Tibial nerve (tissue), 4 donors: ENCODE data around the gene ZDHHC15. TPM values are rescaled to one million over a fixed set of nuclear protein-coding genes. Genes with fewer than 3 reads are reported as not detected.
"Not testable (repeated sequence)": the region's sequence is repeated elsewhere in the genome, so short reads cannot be mapped to it uniquely, and the experiment has no call there.

Experiments
- DNase-seq, 2 donors: peaks; one replicate each; pipeline ENCODE4 v3.0.0-alpha.2; 2019; ENCODE audit warnings: low spot score in 2 of 2
- H3K27ac ChIP-seq, 4 donors: fragments of 200-600 bp; sonication (generic) in 3 of 4; one replicate each; pipeline ENCODE4 v1.5.1; 2017 to 2019; ENCODE audit warnings: mild to moderate bottlenecking in 1 of 4
- H3K27me3 ChIP-seq, 2 donors: fragments of 200-600 bp; sonication (generic) in 1 of 2; one replicate each; pipeline versions ENCODE4 v1.5.1 to v1.6.0; 2017 to 2019
- H3K36me3 ChIP-seq, 3 donors: fragments of 200-600 bp; sonication (generic); one replicate each; pipeline ENCODE4 v1.5.1; 2018 to 2019
- H3K4me1 ChIP-seq, 4 donors: fragments of 200-600 bp; sonication (generic) in 3 of 4; one replicate each; pipeline ENCODE4 v1.5.1; 2017 to 2019
- H3K4me3 ChIP-seq, 4 donors: fragments of 200-600 bp; sonication (generic) in 3 of 4; one replicate each; pipeline ENCODE4 v1.5.1; 2017 to 2019; ENCODE audit warnings: mild to moderate bottlenecking in 1 of 4, moderate library complexity in 1 of 4
- H3K9me3 ChIP-seq, 4 donors: fragments of 200-600 bp; sonication (generic) in 3 of 4; one replicate each; pipeline ENCODE4 v1.5.1; 2017 to 2019
- CTCF ChIP-seq, 5 experiments: fragments of 200-600 bp in 3 of 5; fragments of 450-650 bp in 2 of 5; sonication (generic) in 3 of 5; IDR thresholded peaks; one replicate each; pipeline ENCODE4 v1.5.1; 2016 to 2019; ENCODE audit warnings: antibody characterized with exemption in 5 of 5, mild to moderate bottlenecking in 3 of 5, moderate library complexity in 2 of 5
- EP300 ChIP-seq, 2 donors: sonication (generic); formaldehyde crosslinking; IDR thresholded peaks; one replicate each; pipeline ENCODE4 v1.6.1; 2017; ENCODE audit warnings: antibody characterized with exemption in 2 of 2, mild to moderate bottlenecking in 1 of 2
- POLR2A ChIP-seq, 2 donors: fragments of 450-650 bp; IDR thresholded peaks; one replicate each; pipeline ENCODE4 v1.6.1; 2017; ENCODE audit warnings: antibody characterized with exemption in 2 of 2, mild to moderate bottlenecking in 2 of 2, moderate library complexity in 2 of 2
- WGBS, 2 donors: methylation state at CpG; one replicate each; pipeline ENCODE4 v1.1.5; 2018; 5-methylcytosine and 5-hydroxymethylcytosine counted together
- total RNA-seq, 4 donors: library from RNA; depleted of rRNA; stranded (reverse); fragments of >200 nt; gene quantifications; one replicate each; pipeline ENCODE4 v1.1.0, GENCODE V29; 2016

ZDHHC15 gene
- total RNA-seq, result 1 to 10 TPM; 2.1 to 4.4 (median 3.1) TPM

DNA sequence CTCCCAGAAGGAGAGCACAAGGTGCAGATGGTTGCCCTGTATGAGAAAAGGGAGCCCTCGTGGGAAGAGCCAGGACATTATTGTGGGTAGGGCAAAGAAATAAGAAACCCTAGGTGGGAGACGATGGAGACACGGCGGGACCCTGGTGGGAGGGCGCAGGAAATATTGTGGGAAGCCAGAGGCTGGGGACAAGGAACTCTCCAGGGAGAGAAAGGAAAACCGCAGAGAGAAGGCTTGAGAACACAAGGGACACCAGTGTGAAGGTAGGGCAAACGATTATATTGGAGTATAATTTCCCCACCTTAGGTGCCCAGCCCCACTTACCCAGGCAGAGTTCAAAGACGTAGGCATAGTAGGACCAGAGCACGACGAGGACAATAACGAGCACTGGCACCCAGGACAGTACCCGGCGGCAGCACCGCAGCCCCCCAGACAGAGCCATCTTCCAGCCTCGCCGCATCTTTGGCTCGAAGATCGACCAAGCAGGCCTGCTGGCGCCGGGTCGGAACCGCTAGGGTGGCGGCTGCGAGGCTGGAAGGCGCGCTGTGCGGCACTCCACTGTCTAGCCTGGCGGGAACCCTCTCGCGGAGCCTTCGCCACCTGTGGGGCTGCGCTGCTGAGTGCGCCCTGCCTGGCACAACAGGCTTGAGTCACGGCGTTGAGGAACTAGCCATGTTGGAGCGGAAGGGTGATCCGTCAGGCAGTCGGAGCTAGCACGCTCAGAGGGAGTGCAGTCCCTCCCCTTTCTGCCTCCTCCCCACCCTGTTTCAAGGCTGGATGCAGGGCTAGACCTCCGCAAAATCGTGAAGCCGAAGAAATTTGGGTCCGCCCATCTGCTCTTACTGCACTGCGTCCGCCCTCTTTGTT lies at the start of gene ZDHHC15:
Gene ZDHHC15, minus strand, starts transcription at position 473 of the 867 bp plus-strand sequence. Its CDS starts 13 bp downstream, at position 460.
- 3 to 44% methylated on average over 10 to 28 of the region's 45 CpGs for WGBS, 2 donors
- TF ChIP-seq EP300 (IDR thresholded peaks at IDR 0.05) (peak in 1 of 2 donors; percentile 37), CTCF (IDR thresholded peaks at IDR 0.05) (no peak)
- Histone ChIP-seq H3K9me3 (no peaks in the 10 kb centered on the region), H3K27ac (peak within 1 kb of the TSS in 3 of 4 donors; percentile 53 to 82 (median 57)), H3K36me3 (no peaks in the 10 kb centered on the region), H3K4me1 (peaks cover 0 to 7% (median 0%) of the 10 kb centered on the region in 4 donors), H3K4me3 (peak within 1 kb of the TSS; percentile 36 to 61 (median 42)), H3K27me3 (no peaks in the 10 kb centered on the region)
- peak; percentile 11 to 14 for DNase-seq

DNA sequence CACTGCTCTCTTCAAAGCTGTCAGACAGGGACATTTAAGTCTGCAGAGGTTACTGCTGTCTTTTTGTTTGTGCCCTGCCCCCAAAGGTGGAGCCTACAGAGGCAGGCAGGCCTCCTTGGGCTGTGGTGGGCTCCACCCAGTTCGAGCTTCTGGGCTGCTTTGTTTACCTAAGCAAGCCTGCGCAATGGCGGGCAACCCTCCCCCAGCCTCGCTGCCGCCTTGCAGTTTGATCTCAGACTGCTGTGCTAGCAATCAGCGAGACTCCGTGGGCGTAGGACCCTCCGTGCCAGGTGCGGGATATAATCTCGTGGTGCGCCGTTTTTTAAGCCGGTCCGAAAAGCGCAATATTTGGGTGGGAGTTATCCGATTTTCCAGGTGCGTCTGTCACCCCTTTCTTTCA lies 37.7 kb upstream of the ZDHHC15 start:
- 90 to 93% methylated on average over 2 to 18 of the region's 18 CpGs for WGBS, 2 donors
- H3K9me3 ChIP-seq, H3K4me1 ChIP-seq, H3K27me3 ChIP-seq, H3K27ac ChIP-seq, H3K36me3 ChIP-seq, H3K4me3 ChIP-seq, DNase-seq: not testable (repeated sequence)

GRCh38 chrX:75547783-75548182 lies 24.9 kb upstream of the ZDHHC15 start:
- DNase-seq, result peak; percentile 40 to 54
- Histone ChIP-seq H3K36me3 (no peaks in the 10 kb centered on the region), H3K27me3 (no peaks in the 10 kb centered on the region), H3K4me3 (no peak overlapping the region), H3K4me1 (no peaks in the 10 kb centered on the region), H3K9me3 (peaks cover 0 to 4% (median 2%) of the 10 kb centered on the region in 4 donors), H3K27ac (no peak overlapping the region)
- TF ChIP-seq CTCF (IDR thresholded peaks at IDR 0.05) (no peak), POLR2A (IDR thresholded peaks at IDR 0.05) (no peak), EP300 (IDR thresholded peaks at IDR 0.05) (no peak)
- WGBS, 2 donors, result 40 to 52% methylated on average over 1 to 3 of the region's 3 CpGs

DNA sequence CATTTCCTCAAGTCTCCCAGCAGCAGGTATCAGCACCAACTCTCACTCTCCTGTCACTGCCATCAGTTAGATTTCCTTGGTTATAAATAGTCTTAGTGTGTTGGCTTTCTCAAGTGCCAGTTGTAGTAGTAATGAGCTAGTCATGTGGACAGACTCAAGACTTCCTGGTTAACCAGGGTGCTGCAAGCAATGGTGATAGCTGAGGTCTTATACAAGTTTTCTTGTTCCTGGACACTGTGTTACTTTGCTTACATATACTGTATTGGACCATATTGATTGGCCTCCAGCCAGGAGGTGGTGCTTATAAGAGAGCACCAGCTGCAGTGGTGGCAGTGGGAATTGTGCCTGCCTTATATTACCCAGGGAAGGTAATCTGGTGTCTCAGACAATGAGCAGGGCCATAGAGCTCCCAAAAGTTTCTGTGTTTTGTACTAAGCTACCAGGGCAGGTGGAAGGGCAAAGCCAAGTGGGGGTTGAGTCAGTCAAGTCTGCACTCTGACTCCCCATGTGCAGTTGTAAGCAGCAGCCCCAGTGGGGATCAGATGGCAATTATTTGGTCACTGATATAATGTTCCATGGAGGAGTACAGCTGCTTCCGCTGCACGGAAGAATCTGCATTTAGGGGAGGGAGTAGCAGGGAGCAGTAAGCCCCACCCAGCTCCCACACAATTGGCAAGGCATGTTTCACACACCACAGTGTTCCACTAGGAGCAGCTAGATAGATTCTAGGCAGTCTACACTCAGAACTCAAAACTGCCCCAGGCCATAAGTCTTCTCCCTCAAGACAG lies 24.1 kb upstream of the ZDHHC15 start:
- H3K27me3 ChIP-seq, result no peaks in the 10 kb centered on the region
- H3K27ac ChIP-seq, result no peak overlapping the region
- 25 to 58% methylated on average over 2 of the region's 2 CpGs for WGBS, 2 donors
- H3K9me3 ChIP-seq, result peaks cover 0 to 4% (median 2%) of the 10 kb centered on the region in 4 donors
- no peaks in the 10 kb centered on the region for H3K4me1 ChIP-seq
- DNase-seq, result no peak
- no peaks in the 10 kb centered on the region for H3K36me3 ChIP-seq
- H3K4me3 ChIP-seq, result no peak overlapping the region
- TF ChIP-seq CTCF (IDR thresholded peaks at IDR 0.05) (no peak), EP300 (IDR thresholded peaks at IDR 0.05) (no peak), POLR2A (IDR thresholded peaks at IDR 0.05) (no peak)

- no peaks in the 10 kb centered on the region for H3K36me3 ChIP-seq
- no peaks in the 10 kb centered on the region for H3K4me1 ChIP-seq
- H3K9me3 ChIP-seq, result no peaks in the 10 kb centered on the region
- no peak for DNase-seq
- H3K4me3 ChIP-seq, result no peak overlapping the region
- no peak overlapping the region for H3K27ac ChIP-seq
- WGBS, 2 donors, result 49 to 61% methylated on average over 2 of the region's 2 CpGs
- no peak for TF ChIP-seq POLR2A (IDR thresholded peaks at IDR 0.05)
- no peak for TF ChIP-seq EP300 (IDR thresholded peaks at IDR 0.05)
- TF ChIP-seq CTCF (IDR thresholded peaks at IDR 0.05), result no peak
- no peaks in the 10 kb centered on the region for H3K27me3 ChIP-seq
These were observed 21.9 kb upstream of the ZDHHC15 start for GRCh38 chrX:75544786-75545185.
